Activated CD4-positive, alpha-beta memory T cell treated with anti-CD3 and anti-CD28 coated beads for 36 hours (primary cell): ENCODE data around the gene FOXN3. TPM values are rescaled to one million over a fixed set of nuclear protein-coding genes. Genes with fewer than 3 reads are reported as not detected.
A peak's percentile ranks its signal among the peaks of the same experiment; 100 is the strongest.

Source experiments
- CTCF ChIA-PET: fragments of 350-600 bp; sonication (Branson Sonifier 250); formaldehyde crosslinking; loops from one replicate; lab custom pipeline; 2021; ENCODE audit warnings: antibody characterized with exemption, inconsistent platforms; lab: Charles Lee
- POLR2A ChIA-PET: fragments of 350-600 bp; sonication (Branson Sonifier 250); formaldehyde crosslinking; loops from one replicate; lab custom pipeline; 2021; ENCODE audit warnings: antibody characterized with exemption; lab: Charles Lee
- DNase-seq: peaks from one replicate; pipeline ENCODE4 v3.0.0-alpha.2; 2020
- H3K27ac Mint-ChIP-seq: one replicate; pipeline ENCODE4 v1.8.0; 2021; ENCODE audit warnings: mixed read lengths
- H3K27me3 Mint-ChIP-seq: one replicate; pipeline ENCODE4 v1.8.0; 2021; ENCODE audit warnings: mixed read lengths
- H3K36me3 Mint-ChIP-seq: one replicate; pipeline ENCODE4 v1.8.0; 2021; ENCODE audit warnings: mixed read lengths
- H3K4me1 Mint-ChIP-seq: one replicate; pipeline ENCODE4 v1.8.0; 2021; ENCODE audit warnings: low read depth, mixed read lengths
- H3K4me3 Mint-ChIP-seq: one replicate; pipeline ENCODE4 v1.8.0; 2021; ENCODE audit warnings: mild to moderate bottlenecking, mixed read lengths
- H3K9me3 Mint-ChIP-seq: one replicate; pipeline ENCODE4 v1.8.0; 2021; ENCODE audit warnings: mixed read lengths
- intact Hi-C: fragments of 100-400 bp; cut with micrococcal nuclease; formaldehyde crosslinking; loops from one replicate; pipeline ENCODE4 v1.15.1; 2023
- total RNA-seq, 2 experiments: library from RNA; stranded (reverse); gene quantifications; one replicate each; pipeline ENCODE4 v1.2.3, GENCODE V29; 2021

The FOXN3 gene
- total RNA-seq, 2 experiments from 2014 or later, result 59.1 to 63.5 TPM

GRCh38 chr14:89351221-89351515 lies 65.9 kb downstream of the FOXN3 start:
- POLR2A ChIA-PET, result no interaction called here
- Mint-ChIP-seq H3K27ac (peak overlapping the region; percentile 87), H3K36me3 (peaks cover 33% of the 10 kb centered on the region), H3K9me3 (no peaks in the 10 kb centered on the region), H3K27me3 (no peaks in the 10 kb centered on the region), H3K4me3 (peak overlapping the region; percentile 50), H3K4me1 (peaks cover 42% of the 10 kb centered on the region)
- CTCF ChIA-PET, result interaction anchor here (0.6 kb wide), 1 partner anchor 323 kb away, joined by 3 read pairs; no protein-coding TSS in a partner anchor
- DNase-seq, result no peak
- intact Hi-C loops, result no loop called here

GRCh38 chr14:89350152-89350551 lies 66.9 kb downstream of the FOXN3 start:
- no peaks in the 10 kb centered on the region for H3K9me3 Mint-ChIP-seq
- CTCF ChIA-PET, result no interaction called here
- no peak for DNase-seq
- POLR2A ChIA-PET, result interaction anchor here (0.6 kb wide), 1 partner anchor 47 kb away, joined by 3 read pairs; no protein-coding TSS in a partner anchor
- H3K36me3 Mint-ChIP-seq, result peaks cover 34% of the 10 kb centered on the region
- H3K4me1 Mint-ChIP-seq, result peaks cover 42% of the 10 kb centered on the region
- intact Hi-C loops, result no loop called here
- H3K27ac Mint-ChIP-seq, result no peak overlapping the region
- no peak overlapping the region for H3K4me3 Mint-ChIP-seq
- H3K27me3 Mint-ChIP-seq, result no peaks in the 10 kb centered on the region

- peaks cover 42% of the 10 kb centered on the region for H3K4me1 Mint-ChIP-seq
- intact Hi-C loops, result no loop called here
- peaks cover 36% of the 10 kb centered on the region for H3K36me3 Mint-ChIP-seq
- ChIA-PET CTCF (no interaction called here), POLR2A (no interaction called here)
- no peaks in the 10 kb centered on the region for H3K27me3 Mint-ChIP-seq
- H3K27ac Mint-ChIP-seq, result no peak overlapping the region
- DNase-seq, result no peak
- no peak overlapping the region for H3K4me3 Mint-ChIP-seq
- no peaks in the 10 kb centered on the region for H3K9me3 Mint-ChIP-seq
Observed at GRCh38 chr14:89349171-89350008, 67.6 kb downstream of the FOXN3 start.

GRCh38 chr14:89348722-89349121 lies 68.3 kb downstream of the FOXN3 start:
- intact Hi-C loops, result no loop called here
- Mint-ChIP-seq H3K36me3 (peaks cover 36% of the 10 kb centered on the region), H3K9me3 (no peaks in the 10 kb centered on the region), H3K4me3 (no peak overlapping the region), H3K27me3 (no peaks in the 10 kb centered on the region), H3K27ac (no peak overlapping the region), H3K4me1 (peaks cover 38% of the 10 kb centered on the region)
- no peak for DNase-seq
- ChIA-PET POLR2A (no interaction called here), CTCF (no interaction called here)

GRCh38 chr14:89347885-89348284 lies 69.1 kb downstream of the FOXN3 start:
- ChIA-PET CTCF (no interaction called here), POLR2A (no interaction called here)
- intact Hi-C loops, result no loop called here

GRCh38 chr14:89344920-89345254 lies 72.1 kb downstream of the FOXN3 start:
- Mint-ChIP-seq H3K4me3 (no peak overlapping the region), H3K27me3 (no peaks in the 10 kb centered on the region), H3K36me3 (peaks cover 32% of the 10 kb centered on the region), H3K9me3 (no peaks in the 10 kb centered on the region), H3K27ac (no peak overlapping the region), H3K4me1 (peaks cover 31% of the 10 kb centered on the region)
- no peak for DNase-seq
- intact Hi-C loops, result loop anchor here (5.0 kb wide), 1 partner anchor 68 kb away; no protein-coding TSS in a partner anchor
- CTCF ChIA-PET, result no interaction called here
- POLR2A ChIA-PET, result no interaction called here

More at GRCh38 chr14:89347885-89348284, 69.1 kb downstream of the FOXN3 start:
- Mint-ChIP-seq H3K27ac (no peak overlapping the region), H3K4me3 (no peak overlapping the region), H3K27me3 (no peaks in the 10 kb centered on the region), H3K36me3 (peaks cover 36% of the 10 kb centered on the region), H3K4me1 (peaks cover 33% of the 10 kb centered on the region), H3K9me3 (no peaks in the 10 kb centered on the region)
- no peak for DNase-seq

- no peak for DNase-seq
- POLR2A ChIA-PET, result no interaction called here
- H3K27me3 Mint-ChIP-seq, result no peaks in the 10 kb centered on the region
- peaks cover 35% of the 10 kb centered on the region for H3K4me1 Mint-ChIP-seq
- H3K36me3 Mint-ChIP-seq, result peaks cover 23% of the 10 kb centered on the region
- no peak overlapping the region for H3K27ac Mint-ChIP-seq
- intact Hi-C loops, result loop anchor here (5.0 kb wide), 1 partner anchor 66 kb away; no protein-coding TSS in a partner anchor
- CTCF ChIA-PET, result no interaction called here
- no peak overlapping the region for H3K4me3 Mint-ChIP-seq
- no peaks in the 10 kb centered on the region for H3K9me3 Mint-ChIP-seq
Observed at GRCh38 chr14:89343356-89343755, 73.7 kb downstream of the FOXN3 start.

GRCh38 chr14:89342049-89342448 lies 75.0 kb downstream of the FOXN3 start:
- Mint-ChIP-seq H3K4me1 (peaks cover 38% of the 10 kb centered on the region), H3K27me3 (no peaks in the 10 kb centered on the region), H3K27ac (no peak overlapping the region), H3K36me3 (peaks cover 12% of the 10 kb centered on the region), H3K9me3 (no peaks in the 10 kb centered on the region), H3K4me3 (no peak overlapping the region)
- intact Hi-C loops, result loop anchor here (1.0 to 5.0 kb wide), 2 partner anchors 23 to 65 kb away; no protein-coding TSS in a partner anchor
- ChIA-PET CTCF (interaction anchor here (0.6 to 1.2 kb wide), 3 partner anchors 23 to 596 kb away, joined by 3 to 4 read pairs (median 3); no protein-coding TSS in a partner anchor), POLR2A (no interaction called here)
- DNase-seq, result no peak

GRCh38 chr14:89340200-89341181 lies 76.5 kb downstream of the FOXN3 start:
- intact Hi-C loops, result loop anchor here (5.0 kb wide), 1 partner anchor 63 kb away; no protein-coding TSS in a partner anchor
- ChIA-PET POLR2A (interaction anchor here (1.0 kb wide), 1 partner anchor 19 kb away, joined by 4 read pairs; no protein-coding TSS in a partner anchor), CTCF (no interaction called here)
- Mint-ChIP-seq H3K4me1 (peaks cover 44% of the 10 kb centered on the region), H3K27ac (no peak overlapping the region), H3K9me3 (no peaks in the 10 kb centered on the region), H3K27me3 (no peaks in the 10 kb centered on the region), H3K36me3 (peaks cover 7% of the 10 kb centered on the region), H3K4me3 (no peak overlapping the region)
- DNase-seq, result no peak

- POLR2A ChIA-PET, result interaction anchor here (1.0 kb wide), 1 partner anchor 20 kb away, joined by 4 read pairs; no protein-coding TSS in a partner anchor
- no peak overlapping the region for H3K27ac Mint-ChIP-seq
Observed at GRCh38 chr14:89339579-89339978, 77.5 kb downstream of the FOXN3 start.

GRCh38 chr14:89339158-89339557 lies 77.9 kb downstream of the FOXN3 start:
- CTCF ChIA-PET, result no interaction called here
- no peaks in the 10 kb centered on the region for H3K9me3 Mint-ChIP-seq

More at GRCh38 chr14:89339579-89339978, 77.5 kb downstream of the FOXN3 start:
- intact Hi-C loops, result no loop called here
- CTCF ChIA-PET, result no interaction called here
- no peak overlapping the region for H3K4me3 Mint-ChIP-seq
- no peak for DNase-seq
- H3K36me3 Mint-ChIP-seq, result peaks cover 5% of the 10 kb centered on the region
- no peaks in the 10 kb centered on the region for H3K27me3 Mint-ChIP-seq
- H3K4me1 Mint-ChIP-seq, result peaks cover 44% of the 10 kb centered on the region
- H3K9me3 Mint-ChIP-seq, result no peaks in the 10 kb centered on the region

GRCh38 chr14:89336338-89336737 lies 80.7 kb downstream of the FOXN3 start:
- Mint-ChIP-seq H3K9me3 (no peaks in the 10 kb centered on the region), H3K36me3 (peaks cover 6% of the 10 kb centered on the region), H3K27ac (no peak overlapping the region), H3K4me3 (no peak overlapping the region), H3K27me3 (no peaks in the 10 kb centered on the region), H3K4me1 (peaks cover 32% of the 10 kb centered on the region)
- CTCF ChIA-PET, result interaction anchor here (0.6 to 1.1 kb wide), 2 partner anchors 108 to 283 kb away, joined by 3 read pairs; no protein-coding TSS in a partner anchor
- no peak for DNase-seq
- POLR2A ChIA-PET, result no interaction called here
- intact Hi-C loops, result no loop called here

More at GRCh38 chr14:89339158-89339557, 77.9 kb downstream of the FOXN3 start:
- Mint-ChIP-seq H3K27me3 (no peaks in the 10 kb centered on the region), H3K4me1 (peaks cover 44% of the 10 kb centered on the region), H3K36me3 (peaks cover 5% of the 10 kb centered on the region), H3K27ac (no peak overlapping the region), H3K4me3 (no peak overlapping the region)
- POLR2A ChIA-PET, result no interaction called here
- DNase-seq, result no peak
- intact Hi-C loops, result no loop called here
